Measurements from ENCODE around the gene VAT1L. TPM values are rescaled to one million over a fixed set of nuclear protein-coding genes. Genes with fewer than 3 reads are reported as not detected.
"Not testable (repeated sequence)": the region's sequence is repeated elsewhere in the genome, so short reads cannot be mapped to it uniquely, and the experiment has no call there.

Gene VAT1L
- total RNA-seq, 2 donors from 2014 or later = not detected

- Mint-ChIP-seq H3K9me3 (no peaks in the 10 kb centered on the region), H3K36me3 (no peaks in the 10 kb centered on the region), H3K27ac (peak overlapping the region in 1 of 2 donors; percentile 81)
- DNase-seq (ENCODE audit: low spot score in 2 of 2) (peak; percentile 62 to 80), ATAC-seq (peak; percentile 64 to 72)
Observed at GRCh38 chr16:77971306-77972061, 183.1 kb downstream of the VAT1L start.

GRCh38 chr16:77972062-77972392 lies 183.7 kb downstream of the VAT1L start:
- DNase-seq (ENCODE audit: low spot score in 2 of 2) = no peak
- H3K27ac Mint-ChIP-seq = no peak overlapping the region
- no peaks in the 10 kb centered on the region for H3K9me3 Mint-ChIP-seq
- ATAC-seq = no peak
- H3K36me3 Mint-ChIP-seq = no peaks in the 10 kb centered on the region

GRCh38 chr16:77974883-77975282 lies 186.5 kb downstream of the VAT1L start:
- ATAC-seq (no peak), DNase-seq (ENCODE audit: low spot score in 2 of 2) (peak in 1 of 2 donors; percentile 7)
- no peaks in the 10 kb centered on the region for H3K36me3 Mint-ChIP-seq
- H3K27ac Mint-ChIP-seq = no peak overlapping the region
- H3K9me3 Mint-ChIP-seq = no peaks in the 10 kb centered on the region

GRCh38 chr16:77975942-77976341 lies 187.6 kb downstream of the VAT1L start:
- Mint-ChIP-seq H3K9me3 (no peaks in the 10 kb centered on the region), H3K27ac (no peak overlapping the region), H3K36me3 (no peaks in the 10 kb centered on the region)
- DNase-seq (ENCODE audit: low spot score in 2 of 2) (no peak), ATAC-seq (no peak)

GRCh38 chr16:77977339-77977738 lies 189.0 kb downstream of the VAT1L start:
- no peaks in the 10 kb centered on the region for H3K9me3 Mint-ChIP-seq
- ATAC-seq (no peak), DNase-seq (ENCODE audit: low spot score in 2 of 2) (no peak)
- no peaks in the 10 kb centered on the region for H3K36me3 Mint-ChIP-seq
- no peak overlapping the region for H3K27ac Mint-ChIP-seq

- Mint-ChIP-seq H3K27ac (no peak overlapping the region), H3K9me3 (no peaks in the 10 kb centered on the region), H3K36me3 (no peaks in the 10 kb centered on the region)
- ATAC-seq (no peak), DNase-seq (ENCODE audit: low spot score in 2 of 2) (no peak)
Observed at GRCh38 chr16:77985111-77985510, 196.7 kb downstream of the VAT1L start.

- H3K27ac Mint-ChIP-seq = no peak overlapping the region
- no peak for DNase-seq (ENCODE audit: low spot score in 2 of 2)
- H3K9me3 Mint-ChIP-seq = no peaks in the 10 kb centered on the region
- no peak for ATAC-seq
- no peaks in the 10 kb centered on the region for H3K36me3 Mint-ChIP-seq
Observed at GRCh38 chr16:77986011-77986740, 197.8 kb downstream of the VAT1L start.

GRCh38 chr16:77987810-77988209 lies 199.4 kb downstream of the VAT1L start:
- Mint-ChIP-seq H3K27ac (no peak overlapping the region), H3K36me3 (no peaks in the 10 kb centered on the region), H3K9me3 (no peaks in the 10 kb centered on the region)
- no peak for DNase-seq (ENCODE audit: low spot score in 2 of 2)
- no peak for ATAC-seq

- DNase-seq (ENCODE audit: low spot score in 2 of 2) (no peak), ATAC-seq (no peak)
- H3K9me3 Mint-ChIP-seq = no peaks in the 10 kb centered on the region
- no peaks in the 10 kb centered on the region for H3K36me3 Mint-ChIP-seq
- no peak overlapping the region for H3K27ac Mint-ChIP-seq
Observed at GRCh38 chr16:77989846-77990245, 201.5 kb downstream of the VAT1L start.

- Mint-ChIP-seq H3K36me3 (peaks cover 0 to 6% of the 10 kb centered on the region in 2 donors), H3K9me3 (peaks cover 0 to 6% of the 10 kb centered on the region in 2 donors), H3K27ac (peak overlapping the region in 1 of 2 donors; percentile 73)
- DNase-seq (ENCODE audit: low spot score in 2 of 2) (no peak), ATAC-seq (no peak)
Observed at GRCh38 chr16:77991701-77992100, 203.3 kb downstream of the VAT1L start.

- peak overlapping the region in 1 of 2 donors; percentile 73 for H3K27ac Mint-ChIP-seq
- ATAC-seq; DNase-seq (ENCODE audit: low spot score in 2 of 2); H3K36me3 Mint-ChIP-seq; H3K9me3 Mint-ChIP-seq: not testable (repeated sequence)
Observed at GRCh38 chr16:77992381-77992780, 204.0 kb downstream of the VAT1L start.

- DNase-seq (ENCODE audit: low spot score in 2 of 2) (no peak), ATAC-seq (no peak)
- Mint-ChIP-seq H3K27ac (no peak overlapping the region), H3K9me3 (peaks cover 0 to 6% of the 10 kb centered on the region in 2 donors), H3K36me3 (peaks cover 0 to 6% of the 10 kb centered on the region in 2 donors)
Observed at GRCh38 chr16:77993111-77993985, 205.0 kb downstream of the VAT1L start.

- ATAC-seq = no peak
- Mint-ChIP-seq H3K36me3 (peaks cover 0 to 6% of the 10 kb centered on the region in 2 donors), H3K9me3 (peaks cover 0 to 6% of the 10 kb centered on the region in 2 donors), H3K27ac (no peak overlapping the region)
- no peak for DNase-seq (ENCODE audit: low spot score in 2 of 2)
Observed at GRCh38 chr16:77995843-77996455, 207.6 kb downstream of the VAT1L start.

GRCh38 chr16:77998350-77999023 lies 210.1 kb downstream of the VAT1L start:
- no peak for DNase-seq (ENCODE audit: low spot score in 2 of 2)
- Mint-ChIP-seq H3K9me3 (peaks cover 0 to 6% of the 10 kb centered on the region in 2 donors), H3K36me3 (peaks cover 0 to 6% of the 10 kb centered on the region in 2 donors), H3K27ac (no peak overlapping the region)
- no peak for ATAC-seq

- no peaks in the 10 kb centered on the region for H3K9me3 Mint-ChIP-seq
- no peak for ATAC-seq
- no peak overlapping the region for H3K27ac Mint-ChIP-seq
Observed at GRCh38 chr16:78001451-78002025, 213.2 kb downstream of the VAT1L start.

More at GRCh38 chr16:78001451-78002025, 213.2 kb downstream of the VAT1L start:
- DNase-seq (ENCODE audit: low spot score in 2 of 2) = no peak
- H3K36me3 Mint-ChIP-seq = no peaks in the 10 kb centered on the region
